Fibroblast of upper back skin (primary cell): ENCODE measurements around the gene NCKAP5.

Experiments used
- DNase-seq: peaks from one replicate; pipeline ENCODE4 v3.0.0-alpha.2; 2013

Gene NCKAP5

GRCh38 chr2:133573491-133574162 lies 5.4 kb upstream of the NCKAP5 start:
- DNase-seq, result no peak

- DNase-seq, result no peak
Measured at GRCh38 chr2:133571249-133571648, 3.0 kb upstream of the NCKAP5 start.

GRCh38 chr2:133570542-133570941 lies 2.3 kb upstream of the NCKAP5 start:
- no peak for DNase-seq

- no peak for DNase-seq
Measured at GRCh38 chr2:133569286-133569830, 1.1 kb upstream of the NCKAP5 start.

- DNase-seq, result no peak
Measured at GRCh38 chr2:133568598-133568997, 335 bp upstream of the NCKAP5 start.

- no peak for DNase-seq
Measured at GRCh38 chr2:133562558-133562957, 5.7 kb downstream of the NCKAP5 start.

- peak; percentile 75 for DNase-seq
Measured at GRCh38 chr2:133561045-133561852, 7.0 kb downstream of the NCKAP5 start.

- no peak for DNase-seq
Measured at GRCh38 chr2:133557614-133558013, 10.6 kb downstream of the NCKAP5 start.

GRCh38 chr2:133553838-133554408 lies 14.3 kb downstream of the NCKAP5 start:
- no peak for DNase-seq

- no peak for DNase-seq
Measured at GRCh38 chr2:133553251-133553650, 15.0 kb downstream of the NCKAP5 start.

GRCh38 chr2:133552821-133553220 lies 15.4 kb downstream of the NCKAP5 start:
- no peak for DNase-seq

- no peak for DNase-seq
Measured at GRCh38 chr2:133541797-133542196, 26.5 kb downstream of the NCKAP5 start.

- DNase-seq, result peak; percentile 11
Measured at GRCh38 chr2:133541376-133541775, 26.9 kb downstream of the NCKAP5 start.

- no peak for DNase-seq
Measured at GRCh38 chr2:133532919-133533318, 35.3 kb downstream of the NCKAP5 start.

- no peak for DNase-seq
Measured at GRCh38 chr2:133531382-133531781, 36.9 kb downstream of the NCKAP5 start.

GRCh38 chr2:133530645-133531044 lies 37.6 kb downstream of the NCKAP5 start:
- no peak for DNase-seq

- no peak for DNase-seq
Measured at GRCh38 chr2:133526530-133527300, 41.5 kb downstream of the NCKAP5 start.

GRCh38 chr2:133525613-133526529 lies 42.4 kb downstream of the NCKAP5 start:
- DNase-seq, result no peak

- no peak for DNase-seq
Measured at GRCh38 chr2:133525090-133525489, 43.2 kb downstream of the NCKAP5 start.

GRCh38 chr2:133523406-133523805 lies 44.9 kb downstream of the NCKAP5 start:
- no peak for DNase-seq

- DNase-seq, result no peak
Measured at GRCh38 chr2:133522204-133522603, 46.1 kb downstream of the NCKAP5 start.
